Brain pericyte (primary cell): Measurements from ENCODE around the gene STK38.
A peak's percentile ranks its signal among the peaks of the same experiment; 100 is the strongest.
"Not testable (repeated sequence)": the region's sequence is repeated elsewhere in the genome, so short reads cannot be mapped to it uniquely, and the experiment has no call there.

Source experiments
- DNase-seq: peaks from one replicate; pipeline ENCODE4 v3.0.0-alpha.2; 2012; ENCODE audit warnings: low read depth, low spot score

Gene STK38

DNA sequence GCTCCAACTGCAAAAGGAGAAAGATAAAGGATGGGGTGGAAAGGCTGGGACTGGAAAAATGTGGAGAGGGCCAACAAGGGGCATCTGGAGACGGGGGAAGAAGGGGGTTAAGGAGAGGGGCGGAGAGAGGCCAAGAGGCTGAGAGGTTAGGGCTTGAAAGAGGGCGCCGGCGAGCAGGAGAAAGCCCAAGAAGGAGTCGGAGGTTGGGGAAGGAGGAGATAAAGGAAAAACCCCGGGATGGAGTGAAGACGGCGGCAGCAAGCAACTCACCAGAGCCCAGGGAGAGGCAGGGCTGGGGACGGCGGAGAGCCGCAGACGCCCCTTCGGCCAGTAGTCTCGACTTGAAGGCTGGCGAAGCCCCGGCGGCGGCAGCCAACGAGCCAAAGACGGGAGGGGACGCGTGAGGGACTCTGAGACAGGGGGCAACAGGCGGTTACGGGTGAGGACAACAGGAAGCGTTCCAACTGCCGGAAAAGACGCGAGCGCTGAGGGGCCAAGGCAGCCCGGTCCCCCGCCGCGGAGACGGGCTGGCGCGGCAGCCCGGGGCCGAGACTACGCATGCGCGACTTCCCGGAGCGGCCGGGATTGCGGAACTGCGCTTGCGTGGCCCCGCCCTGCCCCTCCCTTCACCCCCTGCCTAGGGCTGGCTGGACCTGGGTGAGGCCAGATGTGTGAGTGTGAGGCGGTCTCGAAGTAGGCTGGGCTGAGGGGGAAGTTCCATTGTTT lies at the start of gene STK38:
STK38 (minus strand) TSS at position 560 of the 726 bp plus-strand sequence. CDS start 7,277 bp downstream, outside the sequence.
- DNase-seq: peak; percentile 57

DNA sequence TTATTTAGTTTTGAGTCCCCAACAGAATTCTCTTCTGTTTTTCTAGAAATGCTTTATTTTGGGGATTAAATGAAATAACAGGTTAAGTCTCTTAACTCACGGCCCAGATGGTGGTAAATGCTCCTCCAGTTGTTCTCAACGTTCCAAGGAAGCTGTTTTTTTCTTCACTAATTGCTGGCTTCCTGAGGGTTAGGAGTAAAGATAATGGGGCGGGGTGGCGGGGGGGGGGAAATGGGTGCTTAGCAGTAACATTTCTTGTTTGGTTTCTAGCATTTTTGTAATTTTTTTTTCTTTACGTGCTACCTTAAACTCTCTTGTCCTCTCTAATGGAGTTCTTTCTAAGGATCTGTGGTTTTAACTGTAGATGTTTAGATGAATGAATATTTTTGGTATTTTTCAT lies 49.1 kb upstream of the STK38 start:
- no peak for DNase-seq

GRCh38 chr6:36594816-36595643 lies 47.8 kb upstream of the STK38 start:
- DNase-seq: no peak

DNA sequence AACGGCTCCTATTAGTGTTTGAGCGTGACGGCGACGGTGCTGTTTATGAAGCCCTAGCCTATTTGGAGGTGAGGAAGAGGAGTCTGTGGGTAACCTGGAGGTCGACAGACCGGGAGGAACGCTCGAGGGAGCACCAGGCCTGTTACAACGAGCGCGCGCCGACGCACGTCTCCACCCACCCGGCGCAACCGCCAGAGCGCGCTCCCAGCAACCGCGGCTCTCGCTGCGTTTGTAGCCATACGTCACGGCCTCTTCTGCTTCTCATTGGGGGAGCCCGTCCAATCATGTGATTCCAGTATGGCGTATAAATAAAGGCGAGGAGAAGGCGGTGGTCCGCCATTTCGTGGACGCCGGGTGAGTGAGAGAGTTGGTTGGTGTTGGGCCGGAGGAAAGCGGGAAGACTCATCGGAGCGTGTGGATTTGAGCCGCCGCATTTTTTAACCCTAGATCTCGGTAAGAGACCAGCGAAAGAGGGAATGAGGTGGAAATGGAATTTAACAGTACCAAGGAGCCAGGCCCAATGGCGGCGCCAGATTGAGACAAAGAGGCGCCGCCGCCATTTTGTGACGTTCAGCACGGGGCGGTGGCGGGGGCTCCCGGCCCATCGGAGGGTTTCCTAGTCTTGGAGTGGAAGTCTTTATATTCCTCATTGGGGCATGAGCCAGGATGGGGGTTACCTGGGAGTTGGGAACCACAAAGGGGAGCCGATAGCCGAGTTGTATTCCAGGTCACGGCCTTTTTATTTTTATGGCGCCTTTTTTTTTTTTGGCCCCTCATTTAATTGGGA lies 46.9 kb upstream of the STK38 start, which contains the start of gene SRSF3:
SRSF3 (plus strand) TSS at position 334 of the 787 bp plus-strand sequence. CDS start 2,401 bp downstream, outside the sequence.
- peak; percentile 93 for DNase-seq

DNA sequence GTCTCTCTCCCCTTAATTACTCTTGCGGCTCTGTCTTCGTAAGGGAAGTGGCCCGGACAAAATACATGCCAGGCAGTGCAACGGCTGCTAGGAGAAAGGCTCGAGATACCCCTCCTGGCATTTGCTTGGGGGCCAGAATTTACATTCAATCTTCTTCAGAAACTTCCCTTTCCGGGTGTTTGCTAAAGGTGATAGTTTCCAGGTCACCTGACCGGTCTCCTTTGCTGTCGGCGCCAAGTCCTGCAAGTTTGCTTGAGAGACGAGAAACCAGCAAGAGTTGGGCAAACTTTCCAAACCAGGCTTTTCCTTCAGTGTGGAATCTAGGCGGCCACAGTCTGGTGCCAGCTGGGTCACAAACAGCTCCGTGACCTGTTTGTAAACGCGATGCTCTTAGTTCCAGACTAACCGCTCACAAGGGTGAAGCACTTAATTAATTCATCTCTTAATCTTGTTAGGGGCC lies 46.3 kb upstream of the STK38 start:
- DNase-seq: no peak

- DNase-seq: no peak
Observed at GRCh38 chr6:36592221-36592655, 45.0 kb upstream of the STK38 start.

- DNase-seq: no peak
Observed at GRCh38 chr6:36590237-36590636, 43.0 kb upstream of the STK38 start.

DNA sequence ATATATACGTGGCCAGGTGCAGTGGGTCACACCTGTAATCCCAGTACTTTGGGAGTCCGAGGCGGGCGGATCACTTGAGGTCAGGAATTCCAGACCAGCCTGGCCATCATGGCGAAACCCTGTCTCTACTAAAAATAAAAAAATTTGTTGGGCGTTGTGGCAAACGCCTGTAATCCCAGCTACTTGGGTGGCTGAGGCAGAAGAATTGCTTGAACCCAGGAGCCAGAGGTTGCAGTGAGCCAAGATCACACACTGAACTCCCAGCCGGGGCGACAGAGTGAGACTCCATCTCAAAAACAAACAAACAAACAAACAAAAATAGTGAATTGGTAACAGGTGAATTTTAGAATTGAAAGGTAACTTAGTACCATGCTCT lies 41.7 kb upstream of the STK38 start:
- DNase-seq: not testable (repeated sequence)

DNA sequence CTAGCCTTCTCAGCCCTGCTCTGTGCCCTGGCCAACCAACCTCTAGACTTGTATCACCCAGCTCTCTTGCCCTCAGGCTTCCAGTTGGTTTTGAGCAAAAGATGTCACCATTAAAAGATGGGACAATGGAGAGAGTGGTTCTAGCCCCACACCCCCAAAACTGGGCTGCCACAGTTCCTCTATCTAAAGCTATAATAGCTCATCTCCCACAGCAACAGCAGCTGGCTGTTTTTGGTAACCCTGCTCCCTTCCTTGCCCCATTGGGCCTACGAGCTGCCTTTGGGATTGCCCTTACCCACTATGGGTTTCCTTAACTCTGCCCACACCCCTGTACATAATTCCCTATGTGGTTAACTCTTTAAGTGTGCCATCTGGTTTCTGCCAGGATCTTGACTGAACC lies 39.3 kb upstream of the STK38 start:
- DNase-seq: no peak

GRCh38 chr6:36581716-36582115 lies 34.4 kb upstream of the STK38 start:
- DNase-seq: no peak

- no peak for DNase-seq
Observed at GRCh38 chr6:36580184-36580526, 32.9 kb upstream of the STK38 start.

- no peak for DNase-seq
Observed at GRCh38 chr6:36578431-36578830, 31.2 kb upstream of the STK38 start.

- DNase-seq: no peak
Observed at GRCh38 chr6:36578030-36578429, 30.8 kb upstream of the STK38 start.

- DNase-seq: no peak
Observed at GRCh38 chr6:36577301-36577700, 30.0 kb upstream of the STK38 start.

DNA sequence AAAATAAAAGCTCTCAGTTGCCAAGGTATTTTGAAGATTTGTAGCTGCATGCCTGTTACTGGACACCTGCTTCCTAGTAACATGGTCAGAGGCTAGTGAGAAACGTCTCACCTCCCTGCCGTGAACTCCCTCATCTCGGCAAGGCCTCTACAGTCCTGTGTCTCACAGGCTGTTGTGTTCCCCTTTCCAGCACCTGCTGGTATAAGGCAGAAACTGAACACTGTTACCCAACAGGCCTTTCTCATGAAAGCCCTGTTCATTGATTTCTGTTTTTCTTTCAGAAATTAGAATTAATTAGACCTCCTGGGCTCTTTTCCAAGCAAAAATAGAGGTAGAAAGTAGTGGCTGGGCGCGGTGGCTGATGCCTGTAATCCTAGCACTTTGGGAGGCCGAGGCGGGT lies 29.3 kb upstream of the STK38 start:
- DNase-seq: no peak

GRCh38 chr6:36574679-36575078 lies 27.4 kb upstream of the STK38 start:
- no peak for DNase-seq

DNA sequence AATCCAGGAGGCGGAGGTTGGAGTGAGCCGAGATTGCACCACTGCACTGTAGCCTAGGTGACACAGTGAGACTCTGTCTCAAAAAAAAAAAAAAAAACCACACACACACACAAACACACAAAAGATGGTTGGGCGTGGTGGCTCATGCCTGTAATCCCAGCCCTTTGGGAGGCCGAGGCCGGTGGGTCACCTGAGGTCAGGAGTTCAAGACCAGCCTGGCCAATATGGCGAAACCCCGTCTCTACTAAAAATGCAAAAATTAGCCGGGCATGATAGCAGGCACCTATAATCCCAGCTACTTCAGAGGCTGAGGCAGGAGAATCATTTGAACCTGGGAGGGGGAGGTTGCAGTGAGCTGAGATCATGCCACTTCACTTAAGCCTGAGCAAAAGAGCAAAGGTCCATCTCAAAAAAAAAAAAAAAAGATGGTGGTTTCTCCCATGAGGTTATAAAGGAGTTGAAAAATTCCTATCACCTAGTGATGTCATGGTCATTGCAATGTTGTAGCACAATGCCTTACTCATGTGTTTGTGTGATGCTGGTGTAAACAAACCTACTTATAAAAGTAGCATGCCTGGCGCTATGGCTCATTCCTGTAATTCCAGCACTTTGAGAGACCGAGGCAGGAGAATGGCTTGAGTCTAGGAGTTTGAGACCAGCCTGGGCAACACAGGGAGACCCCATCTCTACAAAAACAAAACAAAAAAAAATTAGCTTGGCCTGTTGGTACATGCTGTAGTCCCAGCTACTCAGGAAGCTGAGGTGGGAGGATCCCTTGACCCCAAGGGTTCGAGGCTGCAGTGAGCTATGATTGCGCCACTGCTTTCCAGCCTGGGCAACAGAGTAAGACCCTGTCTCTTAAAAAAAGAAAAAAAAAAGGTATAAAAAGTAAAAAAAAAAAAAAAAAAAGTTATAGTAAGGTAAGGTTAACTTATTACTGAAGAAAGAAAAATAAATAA lies 25.4 kb upstream of the STK38 start:
- not testable (repeated sequence) for DNase-seq

DNA sequence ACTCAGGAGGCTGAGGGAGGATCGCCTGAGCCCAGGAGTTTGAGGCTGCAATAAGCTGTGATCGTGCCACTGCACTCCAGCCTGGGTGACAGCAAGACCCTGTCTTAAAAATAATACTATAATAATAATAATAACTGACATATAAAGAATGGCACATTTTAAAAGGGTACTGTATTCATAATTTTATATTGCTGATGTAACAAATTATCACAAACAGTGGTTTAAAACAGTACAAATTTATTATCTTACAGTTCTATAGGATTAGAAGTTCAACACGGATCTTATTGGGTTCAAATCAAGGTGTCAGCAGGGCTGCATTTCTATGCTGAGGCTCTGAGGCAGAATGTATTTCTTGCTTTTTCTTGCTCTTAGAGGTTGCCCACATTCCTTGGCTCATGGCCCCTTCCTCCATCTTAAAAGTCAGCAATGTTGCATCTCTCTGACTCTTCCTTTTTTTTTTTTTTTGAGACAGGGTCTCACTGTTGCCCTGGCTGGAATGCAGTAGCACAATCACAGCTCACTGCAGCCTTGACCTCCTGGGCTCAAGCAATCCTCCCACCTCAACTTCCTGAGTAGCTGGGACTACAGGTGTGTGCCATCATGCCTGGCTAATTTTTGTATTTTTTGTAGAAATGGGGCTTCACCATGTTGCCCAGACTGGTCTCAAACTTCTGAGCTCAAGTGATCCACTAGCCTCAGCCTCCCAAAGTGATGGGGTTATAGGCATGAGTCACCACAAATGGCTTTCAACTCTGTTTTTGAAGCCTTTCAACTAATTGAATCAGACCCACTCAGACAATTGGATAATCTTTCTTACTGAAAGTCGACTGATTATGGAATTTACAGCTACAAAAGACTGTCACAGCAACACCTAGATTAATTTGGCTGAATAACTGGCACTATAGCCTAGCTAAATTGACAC lies 24.1 kb upstream of the STK38 start:
- no peak for DNase-seq

DNA sequence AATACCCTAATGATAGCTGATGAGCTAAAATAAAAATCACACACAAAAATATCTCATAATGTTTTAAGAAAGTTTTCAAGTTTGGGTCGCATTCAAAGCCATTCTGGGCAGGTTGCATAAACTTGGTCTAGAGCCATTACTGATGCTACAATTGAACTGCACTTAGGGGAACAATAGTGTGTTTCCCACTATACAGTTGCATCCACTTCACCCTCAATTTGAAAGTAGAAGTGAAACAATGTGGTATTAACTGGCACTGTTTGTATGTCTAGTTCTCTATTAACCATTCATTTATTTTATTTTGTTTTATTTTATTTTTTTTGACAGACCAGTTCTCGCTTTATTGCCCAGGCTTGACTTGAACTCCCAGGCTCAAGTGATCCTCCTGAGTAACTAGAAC lies 23.0 kb upstream of the STK38 start:
- no peak for DNase-seq

DNA sequence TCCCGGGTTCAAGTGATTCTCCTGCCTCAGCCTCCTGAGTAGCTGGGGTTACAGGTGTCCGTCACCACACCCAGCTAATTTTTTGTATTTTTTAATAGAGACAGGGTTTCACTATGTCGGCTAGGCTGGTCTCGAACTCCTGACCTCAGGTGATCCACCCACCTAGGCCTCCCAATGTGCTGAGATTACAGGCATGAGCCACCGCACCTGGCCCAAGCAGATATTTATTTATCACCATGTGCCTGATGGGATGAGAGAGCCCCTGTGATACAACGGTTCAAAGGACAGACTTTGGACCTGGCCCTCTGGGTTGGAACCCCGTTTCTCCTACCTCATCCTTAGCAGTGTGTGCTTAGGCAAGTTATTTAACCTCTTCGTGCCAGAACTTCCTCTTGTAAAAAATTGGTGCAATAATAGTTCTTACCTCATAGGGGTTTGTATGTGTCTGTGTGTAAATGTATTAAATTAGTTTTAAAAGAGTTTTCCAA lies 19.2 kb upstream of the STK38 start:
- DNase-seq: no peak
